H1 (cell line): ENCODE results near the gene ANAPC10. TPM values are rescaled to one million over a fixed set of nuclear protein-coding genes. Genes with fewer than 3 reads are reported as not detected.

Source experiments
- CTCF ChIA-PET: fragments of 300-600 bp; sonication (Branson Sonifier 250); formaldehyde crosslinking; loops from one replicate; lab custom pipeline; 2021; ENCODE audit not compliant: partially characterized antibody; lab: Charles Lee
- POLR2A ChIA-PET: fragments of 300-600 bp; sonication (Branson Sonifier 250); formaldehyde crosslinking; loops from one replicate; lab custom pipeline; 2021; ENCODE audit warnings: inconsistent platforms; ENCODE audit not compliant: partially characterized antibody; lab: Charles Lee
- DNase-seq, 2 experiments: peaks; one replicate each; pipeline versions ENCODE4 v3.0.0 to v3.0.0-alpha.2; 2010 to 2022; ENCODE audit warnings: low spot score in 2 of 2, low read depth in 1 of 2, mixed read lengths in 1 of 2
- FAIRE-seq: peaks from 2 replicates; lab custom pipeline; 2011; peaks lifted over from hg19 to GRCh38; lab: Jason Lieb, UNC
- H2AFZ ChIP-seq: 2 replicates; pipeline ENCODE4 v1.8.1; 2012; ENCODE audit warnings: low read length, inconsistent platforms
- H2AK5ac ChIP-seq: 2 replicates; pipeline ENCODE4 v1.6.1; 2013; ENCODE audit warnings: low read depth, low read length
- H2BK120ac ChIP-seq: replicated peaks from 2 replicates; pipeline ENCODE3; 2013; ENCODE audit warnings: low read depth, low read length, inconsistent platforms
- H2BK12ac ChIP-seq: 2 replicates; pipeline ENCODE4 v1.6.1; 2013; ENCODE audit warnings: low read depth, low read length
- H2BK15ac ChIP-seq: 2 replicates; pipeline ENCODE4 v1.6.1; 2013; ENCODE audit warnings: low read length
- H2BK20ac ChIP-seq: 2 replicates; pipeline ENCODE4 v1.6.1; 2013; ENCODE audit warnings: low read length
- H2BK5ac ChIP-seq: 2 replicates; pipeline ENCODE4 v1.6.1; 2013; ENCODE audit warnings: low read depth, low read length
- H3K14ac ChIP-seq: 2 replicates; pipeline ENCODE4 v1.6.1; 2013; ENCODE audit warnings: inconsistent platforms; ENCODE audit not compliant: insufficient read length
- H3K18ac ChIP-seq: 2 replicates; pipeline ENCODE4 v1.6.1; 2013; ENCODE audit warnings: low read length; ENCODE audit errors: extremely low read depth
- H3K23ac ChIP-seq: 2 replicates; pipeline ENCODE4 v1.6.1; 2013; ENCODE audit warnings: inconsistent platforms; ENCODE audit not compliant: insufficient read length
- H3K23me2 ChIP-seq: 2 replicates; pipeline ENCODE4 v1.6.1; 2013; ENCODE audit warnings: low read depth, low read length
- H3K27ac ChIP-seq: 2 replicates; pipeline ENCODE4 v1.6.1; 2011; ENCODE audit warnings: low read depth, low read length, inconsistent platforms
- H3K27me3 ChIP-seq, 4 experiments: replicated peaks in 1 of 4; 1 replicate in 1 of 4; 2 replicates in 3 of 4; pipeline versions ENCODE4 v1.6.1 to v1.8.1; 2011 to 2013; ENCODE audit warnings: low read length in 3 of 4, mild to moderate bottlenecking in 3 of 4, inconsistent platforms in 2 of 4, mixed read lengths in 2 of 4, moderate library complexity in 1 of 4; ENCODE audit not compliant: control insufficient read depth in 3 of 4, insufficient read depth in 3 of 4; ENCODE audit errors: extremely low read depth in 1 of 4
- H3K36me3 ChIP-seq, 4 experiments: 2 replicates each; pipeline versions ENCODE4 v1.6.1 to v1.8.1; 2011 to 2013; ENCODE audit warnings: mild to moderate bottlenecking in 4 of 4, low read length in 3 of 4, moderate library complexity in 2 of 4, control low read depth in 1 of 4, inconsistent platforms in 1 of 4; ENCODE audit not compliant: insufficient read depth in 4 of 4, control insufficient read depth in 2 of 4
- H3K4ac ChIP-seq: replicated peaks from 2 replicates; pipeline ENCODE3; 2013; ENCODE audit warnings: low read length, low read depth, mixed read lengths, inconsistent platforms; ENCODE audit not compliant: insufficient read length
- H3K4me1 ChIP-seq, 4 experiments: replicated peaks in 1 of 4; 1 replicate in 1 of 4; 2 replicates in 3 of 4; pipeline versions ENCODE4 v1.6.1 to v1.8.1; 2011 to 2013; ENCODE audit warnings: low read length in 3 of 4, inconsistent platforms in 2 of 4, mixed read lengths in 1 of 4; ENCODE audit not compliant: insufficient read depth in 4 of 4, control insufficient read depth in 3 of 4
- H3K4me2 ChIP-seq, 2 experiments: 2 replicates each; pipeline versions ENCODE4 v1.6.1 to v1.8.1; 2011 to 2013; ENCODE audit warnings: low read depth in 2 of 2, low read length in 2 of 2, control low read depth in 1 of 2, inconsistent platforms in 1 of 2, mild to moderate bottlenecking in 1 of 2; ENCODE audit not compliant: insufficient read depth in 1 of 2
- H3K4me3 ChIP-seq, 4 experiments: fragments of 200-600, 300-600 bp in 1 of 4; sonication (generic), shearing (Covaris generic), sonication (Bioruptor Twin) in 1 of 4; 2 replicates each; pipeline versions ENCODE4 v1.5.1 to v1.8.1; 2011 to 2016; ENCODE audit warnings: low read length in 4 of 4, low read depth in 3 of 4, control low read depth in 2 of 4, inconsistent platforms in 2 of 4, mild to moderate bottlenecking in 2 of 4, mixed read lengths in 1 of 4, moderate library complexity in 1 of 4; ENCODE audit not compliant: insufficient read depth in 2 of 4; ENCODE audit errors: extremely low read depth in 1 of 4
- H3K56ac ChIP-seq: replicated peaks from 2 replicates; pipeline ENCODE3; 2013; ENCODE audit warnings: low read depth, mild to moderate bottlenecking, mixed read lengths, low read length, inconsistent platforms; ENCODE audit not compliant: insufficient read length
- H3K79me1 ChIP-seq: 2 replicates; pipeline ENCODE4 v1.6.1; 2013; ENCODE audit warnings: low read depth, low read length, control low read depth
- H3K79me2 ChIP-seq, 2 experiments: 2 replicates each; pipeline versions ENCODE4 v1.6.1 to v1.8.1; 2012 to 2013; ENCODE audit warnings: low read length in 2 of 2, mild to moderate bottlenecking in 2 of 2, inconsistent platforms in 1 of 2; ENCODE audit not compliant: insufficient read depth in 2 of 2, control insufficient read depth in 1 of 2
- H3K9ac ChIP-seq, 4 experiments: replicated peaks in 1 of 4; 1 replicate in 1 of 4; 2 replicates in 3 of 4; pipeline versions ENCODE4 v1.6.1 to v1.8.1; 2011 to 2013; ENCODE audit warnings: low read depth in 3 of 4, low read length in 3 of 4, control low read depth in 2 of 4, mild to moderate bottlenecking in 2 of 4, moderate library complexity in 2 of 4, inconsistent platforms in 1 of 4; ENCODE audit errors: extremely low read depth in 1 of 4
- H3K9me3 ChIP-seq, 2 experiments: 2 replicates each; pipeline versions ENCODE4 v1.6.1 to v1.8.1; 2012 to 2013; ENCODE audit warnings: mild to moderate bottlenecking in 2 of 2, moderate library complexity in 2 of 2, control low read depth in 1 of 2, inconsistent platforms in 1 of 2, low read depth in 1 of 2, low read length in 1 of 2, mixed read lengths in 1 of 2; ENCODE audit not compliant: insufficient read depth in 2 of 2
- H4K20me1 ChIP-seq, 2 experiments: replicated peaks in 1 of 2; 2 replicates each; pipeline versions ENCODE3 to v1.8.1; 2011 to 2013; ENCODE audit warnings: inconsistent platforms in 2 of 2, low read length in 2 of 2, mild to moderate bottlenecking in 1 of 2; ENCODE audit not compliant: insufficient read depth in 2 of 2, control insufficient read depth in 1 of 2
- H4K5ac ChIP-seq: 2 replicates; pipeline ENCODE4 v1.6.1; 2013; ENCODE audit warnings: low read length, low read depth, mixed read lengths, inconsistent platforms; ENCODE audit not compliant: insufficient read length
- H4K8ac ChIP-seq: 2 replicates; pipeline ENCODE4 v1.8.0; 2013; ENCODE audit warnings: mild to moderate bottlenecking, moderate library complexity, low read length, inconsistent platforms; ENCODE audit not compliant: insufficient read depth; ENCODE audit errors: extremely low read depth
- H4K91ac ChIP-seq: replicated peaks from 2 replicates; pipeline ENCODE3; 2013; ENCODE audit warnings: low read length, mixed read lengths, inconsistent platforms; ENCODE audit not compliant: insufficient read length
- CBX8 ChIP-seq: fragments of 300-800, 300-1000 bp; sonication (generic); IDR thresholded peaks from 2 replicates; pipeline ENCODE4 v1.7.1; 2016; ENCODE audit warnings: low read depth, low read length, borderline replicate concordance
- EGR1 ChIP-seq: IDR thresholded peaks from 2 replicates; pipeline ENCODE4 v1.6.1; 2011; ENCODE audit warnings: low read depth, low read length, borderline replicate concordance
- GTF2F1 ChIP-seq: IDR thresholded peaks from 2 replicates; pipeline ENCODE4 v1.6.1; 2012; ENCODE audit warnings: low read depth, low read length, improper control_type of control experiment, borderline replicate concordance
- PHF8 ChIP-seq: fragments of 200-600 bp; sonication (generic); conservative IDR thresholded peaks from 2 replicates; pipeline ENCODE4 v1.7.1; 2012; ENCODE audit warnings: low read depth, mild to moderate bottlenecking, inconsistent platforms, low read length, moderate library complexity
- SAP30 ChIP-seq: fragments of 300-600 bp; sonication (generic); IDR thresholded peaks from 2 replicates; pipeline ENCODE4 v1.7.1; 2012; ENCODE audit warnings: low read length, moderate library complexity, mild to moderate bottlenecking, inconsistent platforms; ENCODE audit not compliant: insufficient read depth, insufficient replicate concordance
- whole genome bisulfite sequencing, 2 experiments: shearing (Covaris generic) in 1 of 2; methylation state at CpG; one replicate each; pipeline versions ENCODE4 v1.1.6 to v1.1.7; 2013 to 2015; ENCODE audit warnings: low lambda C conversion rate in 2 of 2, mixed read lengths in 2 of 2, inconsistent platforms in 1 of 2, low coverage in 1 of 2, missing lambda C conversion rate in 1 of 2; ENCODE audit not compliant: insufficient replicate concordance in 2 of 2, insufficient coverage in 1 of 2, insufficient read length in 1 of 2; ENCODE audit errors: extremely low coverage in 1 of 2, missing lambda C conversion rate in 1 of 2; 5-methylcytosine and 5-hydroxymethylcytosine counted together
- polyA plus RNA-seq, 7 experiments: library from polyadenylated mRNA; depleted of rRNA in 3 of 7; stranded (reverse) in 5 of 7; unstranded in 2 of 7; fragments of >200 nt in 5 of 7; fragments of 200-250 nt in 2 of 7; gene quantifications; 1 replicate in 5 of 7; 2 replicates in 1 of 7; 4 replicates in 1 of 7; pipeline versions ENCODE4 v1.2.1 to v1.2.3, GENCODE V29; 2011 to 2013; ENCODE audit warnings: missing spikeins in 2 of 7, mixed read lengths in 2 of 7
- total RNA-seq: library from RNA; stranded (reverse); fragmentation: NEBNext Ultra II Directional; extraction: Animal tissue kit (Norgen Biotek cat#: 25700); gene quantifications from 2 replicates; pipeline ENCODE4 v1.2.1, GENCODE V29; 2021
- TF ChIP-seq, protein P1 (sequence below), 3 experiments: IDR thresholded peaks; 1 replicate in 2 of 3; 2 replicates in 1 of 3; pipeline versions ENCODE4 v1.5.1 to v1.6.1; 2011; ENCODE audit warnings: low read length in 3 of 3, mild to moderate bottlenecking in 3 of 3, inconsistent platforms in 2 of 3, low read depth in 1 of 3, moderate library complexity in 1 of 3; ENCODE audit not compliant: insufficient read depth in 1 of 3; ENCODE audit errors: control extremely low read depth in 1 of 3

ANAPC10 gene
- total and polyA plus RNA-seq, 2 of the 8 experiments (the other 6 are each of a cell fraction or from before 2014, with no cell fraction given), result 17.6 to 23.3 TPM

GRCh38 chr4:144948421-144948820, 149.6 kb downstream of the ANAPC10 start:
- H3K4me3 ChIP-seq, result no peak overlapping the region
- no peak overlapping the region for H3K9ac ChIP-seq
- no peaks in the 10 kb centered on the region for H3K23me2 ChIP-seq
- H3K9me3 ChIP-seq, result peaks cover 6 to 7% of the 10 kb centered on the region in 2 experiments; a peak in 3 of 4 replicates
- TF ChIP-seq SAP30 (no peak), EGR1 (no peak), CBX8 (no peak), PHF8 (no peak), GTF2F1 (no peak)
- TF ChIP-seq, protein P1, sequence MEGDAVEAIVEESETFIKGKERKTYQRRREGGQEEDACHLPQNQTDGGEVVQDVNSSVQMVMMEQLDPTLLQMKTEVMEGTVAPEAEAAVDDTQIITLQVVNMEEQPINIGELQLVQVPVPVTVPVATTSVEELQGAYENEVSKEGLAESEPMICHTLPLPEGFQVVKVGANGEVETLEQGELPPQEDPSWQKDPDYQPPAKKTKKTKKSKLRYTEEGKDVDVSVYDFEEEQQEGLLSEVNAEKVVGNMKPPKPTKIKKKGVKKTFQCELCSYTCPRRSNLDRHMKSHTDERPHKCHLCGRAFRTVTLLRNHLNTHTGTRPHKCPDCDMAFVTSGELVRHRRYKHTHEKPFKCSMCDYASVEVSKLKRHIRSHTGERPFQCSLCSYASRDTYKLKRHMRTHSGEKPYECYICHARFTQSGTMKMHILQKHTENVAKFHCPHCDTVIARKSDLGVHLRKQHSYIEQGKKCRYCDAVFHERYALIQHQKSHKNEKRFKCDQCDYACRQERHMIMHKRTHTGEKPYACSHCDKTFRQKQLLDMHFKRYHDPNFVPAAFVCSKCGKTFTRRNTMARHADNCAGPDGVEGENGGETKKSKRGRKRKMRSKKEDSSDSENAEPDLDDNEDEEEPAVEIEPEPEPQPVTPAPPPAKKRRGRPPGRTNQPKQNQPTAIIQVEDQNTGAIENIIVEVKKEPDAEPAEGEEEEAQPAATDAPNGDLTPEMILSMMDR (IDR thresholded peaks at IDR 0.05; ENCODE audit: control extremely low read depth in 1 of 3, insufficient read depth in 1 of 3, low read depth in 1 of 3, low read length in 3 of 3), result no peak
- whole genome bisulfite sequencing, 2 experiments, result 91% methylated on average over 5 of the region's 5 CpGs; no CpG with 5 or more reads in 1 of the 2 experiments
- H3K4ac ChIP-seq, result no peak overlapping the region
- H3K27ac ChIP-seq, result no peak overlapping the region
- H2BK12ac ChIP-seq, result no peak overlapping the region
- FAIRE-seq (no peak), DNase-seq (no peak)
- no peak overlapping the region for H2AK5ac ChIP-seq
- H3K23ac ChIP-seq, result no peak overlapping the region
- CTCF ChIA-PET, result interaction anchor here (1.3 kb wide), 1 partner anchor 12 kb away, joined by 3 read pairs; no protein-coding TSS in a partner anchor
- no peaks in the 10 kb centered on the region; a peak in 1 of 8 replicates for H3K36me3 ChIP-seq
- no peak overlapping the region for H2BK20ac ChIP-seq
- no peak overlapping the region for H2BK15ac ChIP-seq
- H3K18ac ChIP-seq, result no peak overlapping the region
- H2BK120ac ChIP-seq, result no peak overlapping the region
- no peaks in the 10 kb centered on the region for H4K20me1 ChIP-seq
- no peak overlapping the region for H4K8ac ChIP-seq
- H3K79me2 ChIP-seq, result no peaks in the 10 kb centered on the region
- H2BK5ac ChIP-seq, result no peak overlapping the region
- no peaks in the 10 kb centered on the region for H3K27me3 ChIP-seq
- no peak overlapping the region for H3K4me2 ChIP-seq
- no peak overlapping the region for H3K56ac ChIP-seq
- POLR2A ChIA-PET, result no interaction called here
- no peak overlapping the region for H4K5ac ChIP-seq
- no peak overlapping the region for H3K14ac ChIP-seq
- 0 out of 7 replicates have a peak, but pooled peaks cover 0 to 2% (median 0%) of the 10 kb centered on the region in 4 experiments for H3K4me1 ChIP-seq
- H4K91ac ChIP-seq, result no peak overlapping the region
- H2AFZ ChIP-seq, result no peak overlapping the region
- H3K79me1 ChIP-seq, result no peaks in the 10 kb centered on the region
